Ascending aorta (tissue), 2 donors: Measurements from ENCODE around the gene CCT7. TPM values are rescaled to one million over a fixed set of nuclear protein-coding genes. Genes with fewer than 3 reads are reported as not detected.
"Not testable (repeated sequence)": the region's sequence is repeated elsewhere in the genome, so short reads cannot be mapped to it uniquely, and the experiment has no call there.

Experiments used
- DNase-seq, 2 donors: peaks; one replicate each; pipeline ENCODE4 v3.0.0-alpha.2; 2019; ENCODE audit warnings: low spot score in 2 of 2
- H3K27ac ChIP-seq, 2 donors: fragments of 200-600 bp; sonication (generic); one replicate each; pipeline ENCODE4 v1.5.1; 2016 to 2017; ENCODE audit warnings: mild to moderate bottlenecking in 1 of 2
- H3K27me3 ChIP-seq: fragments of 200-600 bp; sonication (generic); one replicate; pipeline ENCODE4 v1.5.1; 2017
- H3K36me3 ChIP-seq, 2 donors: fragments of 200-600 bp; sonication (generic); one replicate each; pipeline ENCODE4 v1.5.1; 2016
- H3K4me1 ChIP-seq, 2 donors: fragments of 200-600 bp; sonication (generic); one replicate each; pipeline ENCODE4 v1.5.1; 2016 to 2017; ENCODE audit warnings: mild to moderate bottlenecking in 1 of 2
- H3K4me3 ChIP-seq, 2 donors: fragments of 200-600 bp; sonication (generic); one replicate each; pipeline ENCODE4 v1.5.1; 2016 to 2017; ENCODE audit warnings: mild to moderate bottlenecking in 1 of 2
- H3K9me3 ChIP-seq, 2 donors: fragments of 200-600 bp; sonication (generic); one replicate each; pipeline ENCODE4 v1.5.1; 2016
- intact Hi-C: fragments of 100-400 bp; cut with DNase I; formaldehyde crosslinking; loops from one replicate; pipeline ENCODE4 v1.15.1; 2023
- total RNA-seq: library from RNA; depleted of rRNA; stranded (reverse); fragments of >200 nt; gene quantifications from one replicate; pipeline ENCODE4 v1.1.0, GENCODE V29; 2016
- TF ChIP-seq, protein P1 (sequence below), 3 experiments: fragments of 200-600 bp in 2 of 3; fragments of 450-650 bp in 1 of 3; sonication (generic) in 2 of 3; IDR thresholded peaks; one replicate each; pipeline ENCODE4 v1.5.1; 2016 to 2019; ENCODE audit warnings: antibody characterized with exemption in 3 of 3, mild to moderate bottlenecking in 1 of 3, moderate library complexity in 1 of 3

The CCT7 gene
- total RNA-seq, 1 donor from 2014 or later = 226 TPM

DNA sequence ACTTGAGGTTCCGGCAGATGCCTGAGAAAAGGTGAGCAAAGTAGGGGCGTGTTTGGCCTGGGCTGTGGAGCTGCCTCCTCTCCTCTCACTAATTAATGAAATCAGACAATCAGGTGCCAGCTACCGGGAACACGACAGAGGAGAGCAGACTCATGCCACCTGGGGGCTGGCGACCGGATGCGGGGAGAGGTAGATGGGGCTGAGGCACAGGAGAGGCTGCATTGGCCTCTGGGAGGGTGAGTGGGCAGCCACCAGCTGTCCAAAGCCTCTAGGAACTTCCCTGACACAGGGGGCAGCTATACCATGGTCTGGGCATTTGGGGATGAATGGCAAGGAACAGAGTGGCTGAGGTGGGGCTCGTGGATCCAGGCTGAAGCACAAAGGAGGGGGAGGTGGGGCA lies 25.2 kb downstream of the CCT7 start:
- no peak for DNase-seq
- Histone ChIP-seq H3K27ac (no peak overlapping the region), H3K27me3 (no peaks in the 10 kb centered on the region), H3K4me1 (no peaks in the 10 kb centered on the region), H3K9me3 (no peaks in the 10 kb centered on the region), H3K4me3 (no peak overlapping the region), H3K36me3 (peaks cover 4% of the 10 kb centered on the region in 2 donors)
- intact Hi-C loops = no loop called here
- TF ChIP-seq, protein P1, sequence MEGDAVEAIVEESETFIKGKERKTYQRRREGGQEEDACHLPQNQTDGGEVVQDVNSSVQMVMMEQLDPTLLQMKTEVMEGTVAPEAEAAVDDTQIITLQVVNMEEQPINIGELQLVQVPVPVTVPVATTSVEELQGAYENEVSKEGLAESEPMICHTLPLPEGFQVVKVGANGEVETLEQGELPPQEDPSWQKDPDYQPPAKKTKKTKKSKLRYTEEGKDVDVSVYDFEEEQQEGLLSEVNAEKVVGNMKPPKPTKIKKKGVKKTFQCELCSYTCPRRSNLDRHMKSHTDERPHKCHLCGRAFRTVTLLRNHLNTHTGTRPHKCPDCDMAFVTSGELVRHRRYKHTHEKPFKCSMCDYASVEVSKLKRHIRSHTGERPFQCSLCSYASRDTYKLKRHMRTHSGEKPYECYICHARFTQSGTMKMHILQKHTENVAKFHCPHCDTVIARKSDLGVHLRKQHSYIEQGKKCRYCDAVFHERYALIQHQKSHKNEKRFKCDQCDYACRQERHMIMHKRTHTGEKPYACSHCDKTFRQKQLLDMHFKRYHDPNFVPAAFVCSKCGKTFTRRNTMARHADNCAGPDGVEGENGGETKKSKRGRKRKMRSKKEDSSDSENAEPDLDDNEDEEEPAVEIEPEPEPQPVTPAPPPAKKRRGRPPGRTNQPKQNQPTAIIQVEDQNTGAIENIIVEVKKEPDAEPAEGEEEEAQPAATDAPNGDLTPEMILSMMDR (IDR thresholded peaks at IDR 0.05) = no peak

DNA sequence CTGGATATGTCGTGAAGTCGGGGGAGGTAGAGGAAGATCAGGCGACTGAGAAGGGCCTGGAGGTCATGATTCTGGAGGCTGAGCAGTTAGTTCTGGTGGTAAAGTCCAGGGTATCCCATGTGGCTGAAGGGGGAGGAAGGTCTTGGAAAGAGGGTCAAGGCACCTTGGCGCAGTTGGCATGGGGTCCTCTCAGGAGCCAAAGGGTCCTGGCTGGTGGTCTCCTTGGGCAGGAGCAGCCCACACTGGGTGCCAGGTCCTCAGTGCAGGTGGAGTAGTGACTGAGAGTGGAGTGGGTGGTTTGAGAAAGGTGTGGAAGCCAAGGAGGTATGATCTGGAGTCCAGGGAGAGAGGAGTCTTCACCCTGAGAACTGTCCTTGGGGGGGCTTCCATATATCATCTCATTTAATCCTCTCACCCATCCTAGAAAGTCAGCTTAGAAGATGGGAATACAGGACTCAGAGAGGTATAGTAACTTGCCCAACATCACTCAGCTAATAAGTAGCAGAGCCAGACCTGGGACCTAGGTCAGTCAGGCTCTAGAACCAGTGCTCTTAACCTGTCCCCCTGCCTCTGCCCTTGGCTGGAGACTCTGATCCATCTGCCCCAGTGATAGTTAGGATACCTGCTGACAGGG lies 25.7 kb downstream of the CCT7 start:
- Histone ChIP-seq H3K4me1 (no peaks in the 10 kb centered on the region), H3K36me3 (no peaks in the 10 kb centered on the region), H3K27me3 (no peaks in the 10 kb centered on the region), H3K27ac (no peak overlapping the region), H3K9me3 (no peaks in the 10 kb centered on the region), H3K4me3 (no peak overlapping the region)
- DNase-seq = no peak
- intact Hi-C loops = no loop called here
- TF ChIP-seq, protein P1 (IDR thresholded peaks at IDR 0.05) = no peak

DNA sequence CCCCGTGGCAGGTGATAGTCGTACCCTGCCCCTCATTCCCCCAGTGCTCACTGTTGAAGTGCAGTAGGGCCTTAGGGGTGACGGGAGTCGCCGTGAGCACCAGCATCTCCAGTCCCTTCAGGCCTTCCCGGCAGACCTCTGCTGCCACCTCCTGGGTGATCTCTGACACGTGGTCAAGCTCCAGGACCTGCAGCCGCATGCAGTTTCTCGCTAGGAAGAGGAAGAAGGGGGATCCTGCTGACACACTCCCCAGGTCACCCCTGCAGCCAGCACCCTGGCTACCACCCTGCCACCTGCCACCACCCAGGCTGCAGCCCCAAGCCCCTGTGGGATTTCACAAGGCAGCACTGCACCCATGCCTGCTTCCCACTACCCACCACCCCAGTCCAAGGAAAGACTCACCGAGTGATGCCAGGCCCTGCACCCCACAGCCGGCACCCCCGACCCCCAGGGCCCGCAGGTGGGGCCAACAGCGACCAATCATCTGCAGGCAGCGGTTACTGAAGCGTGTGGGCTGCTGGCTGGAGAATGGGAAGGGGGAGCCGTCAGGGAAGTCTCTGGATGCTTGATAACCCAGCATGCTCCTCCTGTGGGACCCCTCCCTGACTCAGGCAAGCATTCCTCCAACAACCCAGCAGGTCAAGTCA lies 26.4 kb downstream of the CCT7 start:
- intact Hi-C loops = no loop called here
- H3K36me3 ChIP-seq = no peaks in the 10 kb centered on the region
- H3K9me3 ChIP-seq = no peaks in the 10 kb centered on the region
- H3K4me3 ChIP-seq = no peak overlapping the region
- H3K4me1 ChIP-seq = no peaks in the 10 kb centered on the region
- no peak for DNase-seq
- H3K27me3 ChIP-seq = no peaks in the 10 kb centered on the region
- TF ChIP-seq, protein P1 (IDR thresholded peaks at IDR 0.05) = peak in 2 of 3 experiments; percentile 17 to 22
- H3K27ac ChIP-seq = no peak overlapping the region

DNA sequence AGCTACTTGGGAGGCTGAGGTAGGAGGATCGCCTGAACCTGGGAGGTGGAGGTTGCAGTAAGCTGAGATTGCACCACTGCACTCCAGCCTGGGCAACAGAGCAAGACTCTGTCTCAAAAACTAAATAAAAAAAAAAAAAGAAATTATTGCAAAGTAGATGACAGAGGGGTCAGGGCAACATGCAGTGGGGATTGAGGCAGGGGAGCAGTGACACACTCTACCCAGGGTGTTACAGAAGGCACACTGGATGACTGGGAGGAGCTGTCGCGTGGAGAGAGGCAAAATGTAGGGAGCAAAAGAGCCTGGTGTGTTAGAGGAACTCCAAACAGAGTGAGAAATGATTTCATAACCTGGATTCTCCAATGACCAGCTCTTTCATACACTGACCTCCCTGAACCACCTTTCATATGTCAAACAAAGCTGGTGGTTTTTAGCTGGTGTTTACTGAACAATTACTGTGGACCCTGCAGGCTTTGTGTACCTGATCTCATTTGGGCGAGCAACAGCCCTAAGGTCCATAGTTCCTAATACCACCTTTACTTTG lies 28.1 kb downstream of the CCT7 start:
- H3K36me3 ChIP-seq = no peaks in the 10 kb centered on the region
- no peak overlapping the region for H3K27ac ChIP-seq
- no peaks in the 10 kb centered on the region for H3K27me3 ChIP-seq
- no peak for DNase-seq
- intact Hi-C loops = no loop called here
- H3K4me1 ChIP-seq = no peaks in the 10 kb centered on the region
- TF ChIP-seq, protein P1 (IDR thresholded peaks at IDR 0.05) = no peak
- H3K9me3 ChIP-seq = no peaks in the 10 kb centered on the region
- H3K4me3 ChIP-seq = no peak overlapping the region

DNA sequence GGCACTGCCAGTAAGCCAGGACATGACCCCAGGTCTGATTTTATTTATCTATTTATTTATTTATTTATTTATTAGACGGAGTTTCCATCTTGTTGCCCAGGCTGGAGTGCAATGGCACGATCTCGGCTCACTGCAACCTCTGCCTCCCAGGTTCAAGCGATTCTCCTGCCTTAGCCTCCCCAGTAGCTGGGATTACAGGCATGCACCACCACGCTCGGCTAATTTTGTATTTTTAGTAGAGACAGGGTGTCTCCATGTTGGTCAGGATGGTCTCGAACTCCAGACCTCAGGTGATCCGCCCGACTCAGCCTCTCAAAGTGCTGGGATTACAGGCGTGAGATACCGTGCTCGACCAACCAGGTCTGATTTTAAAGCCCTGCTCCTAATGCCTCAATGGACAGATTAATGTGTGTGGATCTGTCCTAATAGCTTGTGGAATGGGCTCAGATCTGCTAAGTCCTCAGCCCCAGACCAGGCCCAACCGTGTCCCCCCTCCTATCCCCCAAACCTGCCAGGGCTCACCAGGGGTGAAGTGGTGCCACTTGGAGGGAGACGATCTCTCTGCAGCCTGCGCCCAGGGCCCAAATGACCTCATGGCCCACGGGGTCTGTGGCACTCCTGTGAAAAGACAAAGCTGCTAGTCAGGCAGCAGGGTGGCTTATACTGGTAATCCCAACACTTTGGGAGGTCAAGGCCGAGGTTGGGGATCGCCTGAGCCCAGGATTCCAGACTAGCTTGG lies 28.8 kb downstream of the CCT7 start:
- H3K36me3 ChIP-seq, H3K9me3 ChIP-seq, DNase-seq, H3K4me1 ChIP-seq, H3K27me3 ChIP-seq, intact Hi-C loops, H3K27ac ChIP-seq, H3K4me3 ChIP-seq: not testable (repeated sequence)
